Ishikawa (cell line): ENCODE measurements around the gene RABEP1.

Experiments
- EGR1 ChIP-seq: IDR thresholded peaks from 2 replicates; pipeline ENCODE4 v1.6.1; 2012
- FOXM1 ChIP-seq: IDR thresholded peaks from 2 replicates; pipeline ENCODE4 v1.6.1; 2012; ENCODE audit warnings: low read depth, borderline replicate concordance
- YY1 ChIP-seq: IDR thresholded peaks from 2 replicates; pipeline ENCODE4 v1.6.1; 2012; ENCODE audit warnings: low read depth
- TF ChIP-seq, protein P1 (sequence below): IDR thresholded peaks from 2 replicates; pipeline ENCODE4 v1.6.1; 2012; ENCODE audit warnings: low read depth, mild to moderate bottlenecking
- TF ChIP-seq, protein P2 (sequence below): IDR thresholded peaks from 2 replicates; pipeline ENCODE4 v1.6.1; 2012

DNA sequence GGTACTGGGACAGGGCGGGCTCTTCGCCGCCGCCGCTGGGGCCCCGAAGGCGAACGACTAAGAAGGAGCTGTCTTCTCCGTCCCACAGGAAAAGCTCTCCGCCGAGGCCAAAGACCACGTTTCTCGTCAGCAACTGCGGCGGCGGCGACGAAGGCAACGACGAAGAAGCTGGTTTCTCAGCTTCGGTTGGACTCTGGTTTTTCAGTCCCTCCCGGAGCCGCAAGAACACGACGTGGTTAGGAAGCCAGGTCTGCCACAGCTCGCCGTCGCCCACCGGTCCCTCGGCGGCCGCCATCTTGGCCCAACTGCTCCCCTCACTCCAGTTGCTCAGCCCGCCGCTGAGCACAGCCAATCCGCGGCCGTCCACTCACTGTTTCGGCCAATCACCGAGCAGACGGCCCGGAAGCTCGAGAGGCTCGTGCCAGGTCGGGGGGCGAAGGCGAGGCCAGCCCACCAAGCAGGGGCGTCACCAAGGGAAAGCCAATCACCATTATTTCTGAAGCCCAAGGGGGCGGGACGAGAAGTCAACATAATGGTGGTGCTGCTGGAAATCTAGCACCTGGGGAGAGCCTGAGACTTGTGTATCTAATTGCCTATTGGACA, 137.4 kb downstream of the RABEP1 start, which contains the start of gene NUP88:
- TF ChIP-seq EGR1: peak; percentile 16; the same call in 1 of the 2 replicates
- TF ChIP-seq YY1: peak; percentile 97
- TF ChIP-seq FOXM1: peak; percentile 50; the same call in 1 of the 2 replicates
- TF ChIP-seq, protein P1, sequence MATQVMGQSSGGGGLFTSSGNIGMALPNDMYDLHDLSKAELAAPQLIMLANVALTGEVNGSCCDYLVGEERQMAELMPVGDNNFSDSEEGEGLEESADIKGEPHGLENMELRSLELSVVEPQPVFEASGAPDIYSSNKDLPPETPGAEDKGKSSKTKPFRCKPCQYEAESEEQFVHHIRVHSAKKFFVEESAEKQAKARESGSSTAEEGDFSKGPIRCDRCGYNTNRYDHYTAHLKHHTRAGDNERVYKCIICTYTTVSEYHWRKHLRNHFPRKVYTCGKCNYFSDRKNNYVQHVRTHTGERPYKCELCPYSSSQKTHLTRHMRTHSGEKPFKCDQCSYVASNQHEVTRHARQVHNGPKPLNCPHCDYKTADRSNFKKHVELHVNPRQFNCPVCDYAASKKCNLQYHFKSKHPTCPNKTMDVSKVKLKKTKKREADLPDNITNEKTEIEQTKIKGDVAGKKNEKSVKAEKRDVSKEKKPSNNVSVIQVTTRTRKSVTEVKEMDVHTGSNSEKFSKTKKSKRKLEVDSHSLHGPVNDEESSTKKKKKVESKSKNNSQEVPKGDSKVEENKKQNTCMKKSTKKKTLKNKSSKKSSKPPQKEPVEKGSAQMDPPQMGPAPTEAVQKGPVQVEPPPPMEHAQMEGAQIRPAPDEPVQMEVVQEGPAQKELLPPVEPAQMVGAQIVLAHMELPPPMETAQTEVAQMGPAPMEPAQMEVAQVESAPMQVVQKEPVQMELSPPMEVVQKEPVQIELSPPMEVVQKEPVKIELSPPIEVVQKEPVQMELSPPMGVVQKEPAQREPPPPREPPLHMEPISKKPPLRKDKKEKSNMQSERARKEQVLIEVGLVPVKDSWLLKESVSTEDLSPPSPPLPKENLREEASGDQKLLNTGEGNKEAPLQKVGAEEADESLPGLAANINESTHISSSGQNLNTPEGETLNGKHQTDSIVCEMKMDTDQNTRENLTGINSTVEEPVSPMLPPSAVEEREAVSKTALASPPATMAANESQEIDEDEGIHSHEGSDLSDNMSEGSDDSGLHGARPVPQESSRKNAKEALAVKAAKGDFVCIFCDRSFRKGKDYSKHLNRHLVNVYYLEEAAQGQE: no peak
- TF ChIP-seq, protein P2, sequence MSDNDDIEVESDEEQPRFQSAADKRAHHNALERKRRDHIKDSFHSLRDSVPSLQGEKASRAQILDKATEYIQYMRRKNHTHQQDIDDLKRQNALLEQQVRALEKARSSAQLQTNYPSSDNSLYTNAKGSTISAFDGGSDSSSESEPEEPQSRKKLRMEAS: no peak; the same call in 1 of the 2 replicates
